Measurements from ENCODE around the gene DNMT1.
"Not testable (repeated sequence)": the region's sequence is repeated elsewhere in the genome, so short reads cannot be mapped to it uniquely, and the experiment has no call there.

DNMT1 gene

GRCh38 chr19:10194500-10195198, at the start of gene DNMT1:
Gene DNMT1 (minus strand): TSS chr19:10194953. CDS start chr19:10194899, 54 bp downstream.
- H3K9me3 Mint-ChIP-seq, result no peaks in the 10 kb centered on the region
- peaks cover 27% of the 10 kb centered on the region for H3K36me3 Mint-ChIP-seq (ENCODE audit: insufficient read depth)
- H3K4me1 Mint-ChIP-seq, result peaks cover 34% of the 10 kb centered on the region
- peak within 1 kb of the TSS; percentile 82 for H3K27ac Mint-ChIP-seq (ENCODE audit: low read depth)
- ATAC-seq (replicated peaks; ENCODE audit: extremely low read depth, poor library complexity, severe bottlenecking) (peak; percentile 95), DNase-seq (ENCODE audit: low spot score in 2 of 2) (peak; percentile 90 to 93)
- H3K4me3 Mint-ChIP-seq, result peak within 1 kb of the TSS; percentile 91
- no peaks in the 10 kb centered on the region for H3K27me3 Mint-ChIP-seq

GRCh38 chr19:10243606-10244005, 48.9 kb upstream of the DNMT1 start:
- Mint-ChIP-seq H3K36me3 (ENCODE audit: insufficient read depth) (no peaks in the 10 kb centered on the region), H3K27ac (ENCODE audit: low read depth) (no peak overlapping the region), H3K4me3 (no peak overlapping the region), H3K4me1 (no peaks in the 10 kb centered on the region), H3K27me3 (no peaks in the 10 kb centered on the region), H3K9me3 (no peaks in the 10 kb centered on the region)
- no peak for ATAC-seq (replicated peaks; ENCODE audit: extremely low read depth, poor library complexity, severe bottlenecking)
- DNase-seq (ENCODE audit: low spot score in 2 of 2), result no peak

- not testable (repeated sequence) for H3K27ac Mint-ChIP-seq (ENCODE audit: low read depth); H3K27me3 Mint-ChIP-seq; H3K4me3 Mint-ChIP-seq; H3K9me3 Mint-ChIP-seq; H3K36me3 Mint-ChIP-seq (ENCODE audit: insufficient read depth); DNase-seq (ENCODE audit: low spot score in 2 of 2); ATAC-seq (replicated peaks; ENCODE audit: extremely low read depth, poor library complexity, severe bottlenecking); H3K4me1 Mint-ChIP-seq
These were observed 47.2 kb upstream of the DNMT1 start for GRCh38 chr19:10241826-10242449.

- DNase-seq (ENCODE audit: low spot score in 2 of 2) (no peak), ATAC-seq (replicated peaks; ENCODE audit: extremely low read depth, poor library complexity, severe bottlenecking) (no peak)
- Mint-ChIP-seq H3K36me3 (ENCODE audit: insufficient read depth) (peaks cover 1% of the 10 kb centered on the region), H3K4me3 (no peak overlapping the region), H3K4me1 (peaks cover 10% of the 10 kb centered on the region), H3K27ac (ENCODE audit: low read depth) (no peak overlapping the region), H3K27me3 (no peaks in the 10 kb centered on the region), H3K9me3 (no peaks in the 10 kb centered on the region)
These were observed 43.5 kb upstream of the DNMT1 start for GRCh38 chr19:10238172-10238783.

- H3K4me3 Mint-ChIP-seq, result no peak overlapping the region
- no peaks in the 10 kb centered on the region for H3K9me3 Mint-ChIP-seq
- H3K27me3 Mint-ChIP-seq, result no peaks in the 10 kb centered on the region
- no peak for ATAC-seq (replicated peaks; ENCODE audit: extremely low read depth, poor library complexity, severe bottlenecking)
- peaks cover 10% of the 10 kb centered on the region for H3K4me1 Mint-ChIP-seq
- H3K27ac Mint-ChIP-seq (ENCODE audit: low read depth), result no peak overlapping the region
- DNase-seq (ENCODE audit: low spot score in 2 of 2), result no peak
- H3K36me3 Mint-ChIP-seq (ENCODE audit: insufficient read depth), result peaks cover 1% of the 10 kb centered on the region
These were observed 42.9 kb upstream of the DNMT1 start for GRCh38 chr19:10237702-10238101.

GRCh38 chr19:10235409-10235808, 40.7 kb upstream of the DNMT1 start:
- not testable (repeated sequence) for H3K9me3 Mint-ChIP-seq; H3K36me3 Mint-ChIP-seq (ENCODE audit: insufficient read depth); H3K4me1 Mint-ChIP-seq; DNase-seq (ENCODE audit: low spot score in 2 of 2); ATAC-seq (replicated peaks; ENCODE audit: extremely low read depth, poor library complexity, severe bottlenecking); H3K27me3 Mint-ChIP-seq
- Mint-ChIP-seq H3K27ac (ENCODE audit: low read depth) (peak overlapping the region; percentile 100), H3K4me3 (peak overlapping the region; percentile 94)

GRCh38 chr19:10235003-10235402, 40.2 kb upstream of the DNMT1 start:
- Mint-ChIP-seq H3K27me3 (no peaks in the 10 kb centered on the region), H3K36me3 (ENCODE audit: insufficient read depth) (peaks cover 11% of the 10 kb centered on the region), H3K4me3 (peak overlapping the region; percentile 94), H3K27ac (ENCODE audit: low read depth) (peak overlapping the region; percentile 100), H3K9me3 (no peaks in the 10 kb centered on the region), H3K4me1 (peaks cover 10% of the 10 kb centered on the region)
- ATAC-seq (replicated peaks; ENCODE audit: extremely low read depth, poor library complexity, severe bottlenecking) (no peak), DNase-seq (ENCODE audit: low spot score in 2 of 2) (no peak)

GRCh38 chr19:10233946-10234345, 39.2 kb upstream of the DNMT1 start:
- no peaks in the 10 kb centered on the region for H3K9me3 Mint-ChIP-seq
- no peak overlapping the region for H3K4me3 Mint-ChIP-seq
- peaks cover 19% of the 10 kb centered on the region for H3K4me1 Mint-ChIP-seq
- peaks cover 13% of the 10 kb centered on the region for H3K36me3 Mint-ChIP-seq (ENCODE audit: insufficient read depth)
- ATAC-seq (replicated peaks; ENCODE audit: extremely low read depth, poor library complexity, severe bottlenecking) (no peak), DNase-seq (ENCODE audit: low spot score in 2 of 2) (no peak)
- H3K27ac Mint-ChIP-seq (ENCODE audit: low read depth), result no peak overlapping the region
- H3K27me3 Mint-ChIP-seq, result no peaks in the 10 kb centered on the region

- H3K27me3 Mint-ChIP-seq, result no peaks in the 10 kb centered on the region
- peaks cover 24% of the 10 kb centered on the region for H3K4me1 Mint-ChIP-seq
- ATAC-seq (replicated peaks; ENCODE audit: extremely low read depth, poor library complexity, severe bottlenecking), result no peak
- no peak for DNase-seq (ENCODE audit: low spot score in 2 of 2)
- no peaks in the 10 kb centered on the region for H3K9me3 Mint-ChIP-seq
- H3K36me3 Mint-ChIP-seq (ENCODE audit: insufficient read depth), result peaks cover 13% of the 10 kb centered on the region
- H3K27ac Mint-ChIP-seq (ENCODE audit: low read depth), result peak overlapping the region; percentile 85
- peak overlapping the region; percentile 89 for H3K4me3 Mint-ChIP-seq
These were observed 37.0 kb upstream of the DNMT1 start for GRCh38 chr19:10231612-10232228.

GRCh38 chr19:10230861-10231611, 36.3 kb upstream of the DNMT1 start, which contains the start of gene S1PR2:
Gene S1PR2 (minus strand): TSS chr19:10231331. CDS start chr19:10224905, 6,426 bp downstream.
- H3K9me3 Mint-ChIP-seq, result no peaks in the 10 kb centered on the region
- peak within 1 kb of the TSS; percentile 85 for H3K27ac Mint-ChIP-seq (ENCODE audit: low read depth)
- peaks cover 24% of the 10 kb centered on the region for H3K4me1 Mint-ChIP-seq
- DNase-seq (ENCODE audit: low spot score in 2 of 2), result peak; percentile 56 to 63
- H3K27me3 Mint-ChIP-seq, result no peaks in the 10 kb centered on the region
- peaks cover 13% of the 10 kb centered on the region for H3K36me3 Mint-ChIP-seq (ENCODE audit: insufficient read depth)
- peak within 1 kb of the TSS; percentile 89 for H3K4me3 Mint-ChIP-seq
- ATAC-seq (replicated peaks; ENCODE audit: extremely low read depth, poor library complexity, severe bottlenecking), result peak; percentile 61

- ATAC-seq (replicated peaks; ENCODE audit: extremely low read depth, poor library complexity, severe bottlenecking) (peak; percentile 75), DNase-seq (ENCODE audit: low spot score in 2 of 2) (peak; percentile 41 to 55)
- peaks cover 22% of the 10 kb centered on the region for H3K4me1 Mint-ChIP-seq
- no peaks in the 10 kb centered on the region for H3K27me3 Mint-ChIP-seq
- H3K36me3 Mint-ChIP-seq (ENCODE audit: insufficient read depth), result peaks cover 12% of the 10 kb centered on the region
- H3K9me3 Mint-ChIP-seq, result no peaks in the 10 kb centered on the region
- H3K4me3 Mint-ChIP-seq, result peak overlapping the region; percentile 89
- peak overlapping the region; percentile 85 for H3K27ac Mint-ChIP-seq (ENCODE audit: low read depth)
These were observed 35.6 kb upstream of the DNMT1 start for GRCh38 chr19:10230173-10230860.
